Hematopoietic multipotent progenitor cell treated with erythropoietin and hydrocortisone succinate and interleukin-3 and kit ligand, for 15 days (in vitro differentiated cells): ENCODE measurements around the gene STK32C.
A peak's percentile ranks its signal among the peaks of the same experiment; 100 is the strongest.

Experiments used
- DNase-seq: peaks from one replicate; pipeline ENCODE4 v3.0.0-alpha.2; 2015; ENCODE audit warnings: low spot score

STK32C gene

DNA sequence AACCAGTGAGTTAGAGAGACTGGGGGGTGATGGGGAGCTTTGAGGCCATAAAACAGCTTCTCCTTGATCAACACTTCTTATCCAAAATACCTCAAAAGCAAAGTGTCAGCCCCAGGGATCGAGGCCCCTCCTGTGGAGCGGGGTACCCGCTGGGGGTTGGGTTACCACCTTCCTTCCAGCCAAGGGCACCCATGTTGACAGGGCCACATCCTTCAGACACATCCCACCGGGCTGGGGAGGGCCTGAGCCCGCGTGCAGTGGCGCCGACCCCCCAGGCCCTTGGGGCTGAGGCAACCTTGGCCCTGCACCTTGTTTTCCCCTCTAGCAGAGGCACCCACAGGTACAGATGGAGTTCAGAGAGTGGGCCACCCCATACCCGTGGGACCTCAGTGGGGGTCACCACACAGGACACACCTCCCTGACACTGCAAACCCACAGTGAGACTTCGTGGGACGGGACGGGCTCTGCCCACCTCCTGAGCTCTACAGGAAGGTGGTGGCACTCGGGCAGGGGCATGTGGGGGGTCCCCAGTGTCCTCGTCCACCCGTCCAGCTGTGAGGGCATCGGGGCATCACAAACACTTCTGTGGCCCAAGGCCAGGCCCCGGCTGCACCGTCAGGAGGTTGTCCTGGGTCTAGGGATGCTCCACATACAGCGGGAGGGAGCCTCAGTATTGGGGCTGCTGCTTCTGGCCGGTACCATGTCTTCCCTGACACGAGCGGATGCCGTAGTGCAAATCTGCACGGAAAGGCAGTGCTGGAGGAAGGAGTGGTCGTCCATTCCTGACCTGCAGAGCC is 110.3 kb downstream of the STK32C start:
- no peak for DNase-seq

DNA sequence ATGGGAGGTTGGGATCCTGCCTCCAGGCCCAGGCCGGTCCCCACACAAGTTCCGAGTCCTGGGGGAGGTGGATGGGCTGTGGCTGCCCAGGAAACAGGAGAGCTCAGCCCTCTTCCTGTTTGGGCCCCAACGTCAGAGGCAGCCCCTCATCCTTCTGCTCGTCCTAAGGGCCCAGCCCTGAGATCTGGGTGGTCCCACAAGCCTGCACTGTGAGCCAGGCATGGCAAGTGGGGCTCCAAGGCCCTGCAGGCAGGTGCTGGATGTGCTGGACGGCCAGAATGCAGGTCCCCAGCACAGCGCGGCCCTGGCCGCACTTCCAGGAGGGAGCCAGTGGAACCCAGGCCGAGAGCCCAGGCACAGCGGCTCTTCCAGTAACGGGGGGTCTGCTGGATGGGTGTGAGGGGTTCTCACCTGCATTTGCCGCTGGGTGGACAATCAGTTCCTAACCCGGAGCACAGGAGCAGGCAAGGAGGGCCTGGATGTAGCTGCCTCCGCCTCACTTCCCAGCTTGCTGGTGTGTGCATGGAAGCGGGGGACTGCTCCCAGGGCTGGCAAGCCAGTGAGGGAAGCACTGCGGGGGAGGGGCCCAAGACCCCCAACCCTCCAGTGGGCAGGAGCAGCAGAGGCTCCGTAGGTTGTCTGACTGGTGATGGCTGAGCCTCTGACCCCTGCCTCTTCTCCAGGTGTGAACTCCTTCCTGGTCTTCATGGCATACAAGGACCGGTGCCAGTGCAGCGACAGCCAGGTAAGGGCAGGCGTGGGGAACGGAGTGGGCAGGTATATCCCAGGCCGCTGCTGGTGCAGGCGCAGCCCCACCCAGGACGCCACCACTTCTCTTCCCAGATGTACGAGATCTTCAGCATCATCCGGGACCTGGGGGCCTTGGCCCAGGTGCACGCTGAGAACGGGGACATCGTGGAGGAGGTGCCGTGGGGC is 111.3 kb downstream of the STK32C start:
- no peak for DNase-seq

DNA sequence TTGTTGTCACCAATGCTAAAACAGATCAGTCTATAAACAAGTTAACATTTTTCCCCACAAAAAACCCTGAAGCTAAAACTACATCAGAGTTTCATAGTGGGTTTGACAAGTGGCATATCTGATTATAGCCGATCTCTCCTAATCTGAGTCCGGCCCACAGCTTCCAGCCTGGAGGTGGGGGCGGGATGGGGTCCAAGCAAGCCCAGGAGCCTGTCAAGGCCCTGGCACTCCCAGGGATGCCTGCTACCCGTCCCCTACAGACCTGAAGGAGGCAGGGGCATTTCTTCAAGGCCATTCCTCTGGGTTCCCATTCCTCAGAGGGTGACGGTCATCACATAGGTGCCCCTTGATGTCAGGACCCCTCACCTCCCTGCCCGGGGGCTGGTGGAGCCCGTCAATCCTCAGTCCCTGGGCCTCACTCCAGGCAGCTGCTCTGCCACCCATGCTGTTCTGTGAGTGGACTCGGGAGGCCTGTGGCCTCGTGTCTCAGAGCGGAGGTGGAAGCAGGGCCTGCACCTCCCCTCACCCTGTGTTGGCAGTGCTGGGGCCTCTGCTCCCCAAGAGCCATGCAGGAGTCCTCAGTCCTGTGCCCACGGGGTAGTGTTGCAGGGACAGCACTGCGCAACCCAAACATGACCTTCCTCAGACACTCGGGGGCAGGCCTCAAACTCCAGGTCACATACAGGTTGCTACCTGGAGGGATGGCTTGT is 112.2 kb downstream of the STK32C start:
- DNase-seq: no peak

DNA sequence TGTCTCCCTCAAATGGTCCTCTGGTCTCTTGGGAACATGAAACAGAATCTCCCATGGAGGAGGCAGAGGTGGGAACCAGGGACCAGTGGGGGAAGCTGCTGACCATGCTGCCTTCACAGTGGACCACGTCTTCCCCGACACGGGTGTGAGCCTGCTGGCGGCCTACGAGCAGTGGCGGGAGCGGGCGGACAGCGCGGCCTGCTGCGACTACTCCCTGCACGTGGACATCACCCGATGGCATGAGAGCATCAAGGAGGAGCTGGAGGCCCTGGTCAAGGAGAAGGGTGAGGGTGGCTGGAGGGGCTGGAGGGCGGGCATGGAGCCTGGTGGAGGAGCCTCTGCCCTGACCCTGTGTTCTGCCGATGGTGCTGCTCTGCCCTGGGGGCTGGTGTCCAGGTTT is 113.0 kb downstream of the STK32C start:
- no peak for DNase-seq

DNA sequence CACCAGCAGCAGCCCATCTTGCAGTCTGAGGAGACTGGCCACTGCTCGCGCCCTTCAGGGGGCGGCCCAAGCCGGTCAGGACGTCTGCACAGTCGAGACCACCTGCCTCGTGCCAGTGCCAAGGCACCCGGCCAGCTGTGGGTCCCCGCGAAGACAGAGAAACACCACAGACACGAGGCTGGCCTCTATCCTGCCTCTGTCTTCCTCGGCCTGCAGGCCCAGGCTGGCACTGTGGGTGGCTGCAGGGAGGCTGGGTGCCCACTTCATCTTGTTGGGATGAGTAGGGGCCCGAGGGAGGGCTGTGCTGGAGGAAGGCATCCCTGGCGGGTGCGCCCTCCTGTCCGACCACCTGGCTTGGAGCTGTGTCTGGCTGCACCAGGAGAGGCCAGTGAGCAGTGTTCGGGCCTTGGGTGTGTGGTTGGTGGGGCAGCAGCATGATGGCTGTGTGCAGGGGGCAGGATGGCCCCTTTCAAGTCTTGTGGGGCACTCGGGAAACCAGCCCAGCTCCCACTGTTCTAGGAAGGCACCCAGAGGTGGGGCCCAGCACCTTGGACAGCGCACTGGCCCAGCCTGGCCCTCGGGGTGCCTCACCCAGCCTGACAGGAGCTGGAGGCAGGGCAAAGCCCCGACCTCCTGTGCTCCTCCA is 113.7 kb downstream of the STK32C start:
- DNase-seq: no peak

DNA sequence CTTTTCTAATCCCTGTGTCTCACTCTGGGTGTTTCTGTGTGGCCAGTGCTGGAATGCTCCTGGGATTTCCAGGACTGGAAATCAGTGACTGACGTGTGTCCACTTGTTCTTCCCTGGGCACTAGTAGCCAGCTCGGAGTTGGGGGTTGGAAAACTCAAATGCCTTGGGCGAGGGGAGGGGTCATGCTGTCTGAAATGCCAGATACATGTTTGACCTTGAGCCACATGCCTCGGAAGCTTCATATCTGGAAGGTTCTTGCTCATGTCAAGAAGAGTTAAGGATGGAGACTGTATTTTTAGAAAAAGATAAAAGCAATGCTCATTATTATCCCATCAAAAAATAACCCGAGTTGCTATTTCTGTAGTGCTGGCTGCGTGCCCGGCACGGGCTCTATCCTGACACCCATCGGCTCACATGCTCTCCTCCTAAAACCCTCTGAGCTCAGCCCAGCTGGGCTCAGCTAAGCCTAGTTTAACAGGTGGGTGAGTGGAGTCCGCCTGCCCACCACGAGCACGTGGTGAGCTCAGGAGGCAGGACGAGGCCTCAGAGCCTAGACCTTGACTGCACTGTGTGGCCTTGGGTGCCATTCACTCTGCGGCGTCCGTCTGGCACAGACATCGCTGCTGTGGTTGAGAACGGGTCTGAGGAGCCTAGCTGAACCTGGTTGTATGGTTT is 114.6 kb downstream of the STK32C start:
- no peak for DNase-seq

DNA sequence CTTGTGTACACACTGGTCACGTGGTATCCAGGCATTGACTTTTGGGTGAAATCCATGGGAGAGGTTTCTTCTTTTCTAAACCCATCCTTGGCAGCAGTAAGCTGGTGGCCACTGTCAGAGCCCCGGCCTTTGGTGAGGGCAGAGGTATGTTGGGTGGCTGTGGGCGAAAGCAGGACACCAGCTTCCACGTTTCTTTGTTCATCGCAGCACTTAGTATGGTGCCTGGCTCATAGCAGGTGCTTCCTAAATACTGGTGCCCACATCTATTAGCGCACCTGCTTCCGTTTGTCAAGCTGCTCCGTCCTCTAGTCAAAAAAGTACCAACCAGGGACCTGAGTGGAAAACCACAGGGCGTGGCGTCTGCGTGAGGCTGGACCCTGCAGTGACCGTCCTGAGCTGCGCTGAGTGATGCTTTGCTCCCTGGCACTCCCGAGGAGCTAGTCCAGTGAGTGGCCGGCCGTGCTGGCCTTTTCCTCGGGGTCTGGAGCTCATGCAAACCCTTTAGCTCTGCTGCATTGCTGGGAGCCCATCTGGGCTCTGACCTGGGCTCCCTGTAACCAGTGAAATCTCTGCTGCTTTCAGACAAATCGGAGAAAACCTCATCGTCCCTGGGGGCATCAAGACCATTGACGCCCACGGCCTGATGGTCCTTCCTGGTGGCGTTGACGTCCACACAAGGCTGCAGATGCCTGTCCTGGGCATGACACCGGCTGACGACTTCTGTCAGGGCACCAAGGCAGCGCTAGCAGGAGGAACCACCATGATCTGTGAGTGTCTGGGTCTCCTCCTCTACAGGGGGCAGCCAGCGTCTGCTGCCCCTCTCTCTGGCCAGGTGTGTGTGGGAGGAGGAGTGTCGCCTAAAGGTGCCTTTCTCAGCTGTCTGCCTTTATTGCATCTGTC is 115.4 kb downstream of the STK32C start:
- no peak for DNase-seq

DNA sequence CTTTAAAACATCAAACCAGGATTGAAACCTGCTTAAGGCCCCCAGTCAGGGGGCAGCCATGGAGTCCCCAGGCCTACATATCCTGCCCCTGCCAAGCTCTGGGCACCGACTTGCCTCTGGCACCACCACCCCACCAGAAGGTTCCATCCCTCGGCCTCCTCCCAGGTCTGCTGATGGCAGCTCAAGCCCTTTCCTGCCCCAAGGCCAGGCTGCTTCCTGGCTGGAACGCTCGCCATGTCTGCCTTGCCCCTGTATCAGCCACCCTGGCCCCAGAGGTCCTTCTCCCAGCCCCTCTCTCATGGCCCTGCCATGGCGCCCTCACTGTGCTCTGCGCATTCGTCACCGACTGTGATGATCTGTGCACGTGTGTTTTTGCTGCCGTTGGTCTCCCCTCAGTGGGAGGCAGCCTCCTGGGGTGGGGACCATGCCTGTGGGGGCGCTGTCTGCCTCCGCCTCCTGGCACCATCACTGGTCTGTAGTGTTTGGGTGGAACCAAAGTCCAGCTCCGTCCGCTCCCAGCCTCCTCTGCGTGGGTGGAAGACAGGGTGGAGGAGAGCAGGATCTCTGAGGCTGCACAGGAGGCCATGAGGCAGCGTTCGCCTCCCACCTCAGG is 117.8 kb downstream of the STK32C start:
- no peak for DNase-seq

DNA sequence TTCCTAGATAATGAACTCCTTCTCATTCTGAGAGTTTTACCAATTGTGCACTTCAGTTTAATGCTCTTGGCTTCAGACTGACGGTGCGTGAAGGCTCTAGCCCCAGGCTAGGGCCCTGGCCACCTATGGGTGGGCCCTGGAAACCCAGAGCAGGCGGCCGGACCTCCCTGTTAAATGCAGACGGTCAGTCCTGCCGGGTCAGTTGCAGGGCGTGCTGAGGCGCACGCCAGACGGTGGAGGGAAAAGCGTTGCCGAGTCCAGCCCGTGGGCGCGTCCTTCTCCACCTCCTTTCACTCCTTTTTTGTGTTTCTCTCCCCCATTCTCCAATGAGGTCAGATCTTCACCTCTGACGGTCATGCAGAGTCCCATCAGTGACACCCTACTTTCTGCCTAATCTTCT is 118.7 kb downstream of the STK32C start:
- DNase-seq: no peak

DNA sequence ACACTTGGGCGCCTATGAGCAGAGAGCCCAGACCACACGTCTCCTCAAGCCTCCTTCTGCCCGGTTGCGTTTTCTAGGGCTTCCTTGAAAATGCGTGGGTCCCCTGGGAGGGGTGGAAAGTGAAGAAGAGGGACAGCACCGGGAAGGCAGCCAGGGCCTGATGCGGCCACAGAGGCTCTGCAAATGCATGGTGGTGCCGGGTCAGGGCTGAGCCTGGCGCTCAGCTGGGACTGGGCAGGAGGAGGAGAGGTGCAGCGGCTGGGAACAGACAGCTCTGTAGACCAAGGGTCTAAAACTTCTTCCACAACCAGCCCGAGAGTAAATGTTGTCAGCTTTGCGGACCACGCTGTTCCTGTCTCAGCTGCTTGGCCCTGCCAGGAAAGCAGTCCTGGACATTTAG is 119.4 kb downstream of the STK32C start:
- no peak for DNase-seq

DNA sequence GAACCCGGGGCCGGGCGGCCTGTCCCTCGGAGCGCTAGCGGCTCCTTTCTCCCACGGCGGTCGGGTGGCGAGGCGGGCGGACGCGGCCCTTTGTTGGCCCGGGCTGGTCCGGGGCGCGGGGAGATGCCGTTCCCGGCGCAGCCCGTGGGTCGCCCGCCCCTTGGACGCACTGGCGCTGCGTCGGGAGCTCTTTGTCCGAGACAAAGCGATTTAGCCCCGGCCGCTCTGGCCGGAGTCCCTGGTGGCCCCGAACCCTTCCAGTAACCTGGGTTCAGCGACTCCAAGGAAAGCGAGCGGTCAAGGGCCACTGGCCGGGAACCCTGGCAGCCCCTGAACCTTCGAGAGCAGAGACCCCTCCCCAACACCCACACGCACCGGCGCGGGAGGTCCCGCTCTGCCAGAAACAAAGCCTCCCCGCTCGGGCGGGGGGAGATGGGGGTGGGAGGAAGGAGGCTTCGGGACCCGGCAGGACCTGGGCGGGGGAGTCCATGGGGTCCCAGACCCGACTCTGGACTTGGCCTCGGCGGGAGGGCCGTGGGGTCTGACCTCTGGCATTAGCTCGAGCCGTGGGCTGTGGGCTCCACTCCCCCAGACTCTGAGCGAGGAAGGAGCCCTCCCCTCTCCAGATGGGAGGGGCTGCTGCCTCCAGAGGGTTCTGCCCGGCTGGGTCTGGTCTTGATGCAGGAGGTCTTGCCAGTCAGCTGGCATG is 120.2 kb downstream of the STK32C start:
- no peak for DNase-seq

DNA sequence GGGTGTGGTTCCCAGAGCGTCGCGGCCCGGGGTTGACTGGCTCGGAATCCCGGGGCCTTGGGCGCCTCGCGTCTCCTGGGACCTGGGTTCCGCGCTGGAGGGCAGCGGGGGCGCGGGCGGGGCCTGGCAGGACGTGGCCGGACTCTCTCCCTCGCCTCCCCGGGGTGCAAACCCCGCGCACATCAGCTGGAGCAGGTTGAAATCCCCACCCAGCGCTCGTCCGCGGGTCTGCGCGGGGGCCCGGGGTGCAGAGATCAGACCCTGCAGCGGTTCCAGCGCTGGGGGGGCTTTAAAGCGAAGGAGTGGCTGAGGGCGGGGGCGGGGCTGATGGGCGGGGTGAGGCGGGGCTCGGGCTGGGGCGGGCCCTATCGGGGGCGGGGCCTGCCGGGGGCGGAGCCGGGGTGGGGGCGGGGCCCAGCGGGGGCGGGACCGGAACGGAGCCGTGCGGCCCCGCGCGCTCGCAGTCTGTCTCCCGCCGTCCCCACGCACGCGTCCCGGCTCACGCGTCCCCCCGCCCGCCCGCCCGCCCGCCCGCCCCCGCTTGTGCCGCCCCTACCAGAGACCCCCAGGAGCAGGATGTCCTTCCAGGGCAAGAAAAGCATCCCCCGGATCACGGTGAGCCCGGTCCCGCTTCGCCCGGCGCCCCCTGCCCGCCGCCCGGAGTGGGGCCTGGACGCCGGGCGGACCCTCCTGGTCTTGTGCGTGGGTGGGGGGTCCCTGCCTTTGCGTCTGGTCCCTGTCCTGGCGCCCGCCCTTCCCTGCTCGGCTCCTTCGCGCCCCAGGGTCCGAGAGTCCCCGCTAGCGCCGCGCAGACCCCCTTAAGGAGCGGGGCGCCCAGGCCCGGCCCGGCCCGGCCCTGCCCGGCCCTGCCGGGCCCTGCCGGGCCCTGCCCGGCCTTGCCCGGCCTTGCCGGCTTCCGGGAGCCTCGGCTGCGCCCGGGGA is 121.0 kb downstream of the STK32C start, which contains the start of gene DPYSL4:
DPYSL4 (plus strand) TSS at position 461 of the 942 bp plus-strand sequence; CDS start at position 577, 116 bp downstream.
- DNase-seq: peak; percentile 4

DNA sequence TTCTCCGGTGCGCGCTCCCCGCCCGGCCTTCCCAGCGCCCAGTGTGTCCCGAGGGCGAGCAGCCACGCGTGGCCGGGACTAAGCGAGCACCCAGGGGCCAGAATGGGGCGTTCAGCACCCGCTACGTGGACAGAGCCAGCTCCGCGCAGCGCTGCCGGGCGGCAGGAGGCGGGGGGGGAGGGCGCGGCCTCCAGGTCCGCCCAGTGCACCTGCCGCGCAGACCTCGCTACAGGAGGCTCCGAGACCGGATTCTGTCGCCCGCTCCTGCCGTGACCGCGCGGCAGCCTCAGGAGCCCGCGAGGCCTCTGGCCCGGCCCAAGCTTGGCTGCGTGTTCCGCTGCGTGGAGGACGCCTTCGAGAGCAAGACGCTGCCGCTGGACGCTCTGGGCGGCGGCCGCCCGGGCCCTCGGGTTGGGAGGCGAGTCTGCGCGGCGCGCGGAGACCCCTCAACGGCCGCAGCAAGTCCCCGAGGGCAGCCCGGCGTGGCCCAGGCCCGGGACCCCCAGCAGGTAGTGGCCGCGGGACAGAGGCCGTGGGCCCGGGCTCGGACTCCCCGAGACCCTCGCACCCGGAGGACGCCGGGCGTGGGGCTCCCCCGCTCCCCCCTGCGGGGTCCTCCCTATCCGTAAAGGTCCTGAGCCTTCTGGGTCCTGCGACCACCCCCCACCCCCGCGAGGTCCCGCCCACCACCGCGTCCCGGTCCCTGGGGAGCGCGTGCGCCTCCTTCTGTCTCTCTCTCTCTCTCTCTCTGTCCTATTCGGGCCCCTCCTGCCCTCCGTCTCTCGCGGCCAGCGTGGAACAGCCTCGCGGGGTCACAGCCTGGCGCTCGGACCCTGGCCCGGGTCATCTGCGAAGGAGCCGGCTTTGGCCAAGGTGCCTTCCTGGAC is 121.9 kb downstream of the STK32C start:
- no peak for DNase-seq

DNA sequence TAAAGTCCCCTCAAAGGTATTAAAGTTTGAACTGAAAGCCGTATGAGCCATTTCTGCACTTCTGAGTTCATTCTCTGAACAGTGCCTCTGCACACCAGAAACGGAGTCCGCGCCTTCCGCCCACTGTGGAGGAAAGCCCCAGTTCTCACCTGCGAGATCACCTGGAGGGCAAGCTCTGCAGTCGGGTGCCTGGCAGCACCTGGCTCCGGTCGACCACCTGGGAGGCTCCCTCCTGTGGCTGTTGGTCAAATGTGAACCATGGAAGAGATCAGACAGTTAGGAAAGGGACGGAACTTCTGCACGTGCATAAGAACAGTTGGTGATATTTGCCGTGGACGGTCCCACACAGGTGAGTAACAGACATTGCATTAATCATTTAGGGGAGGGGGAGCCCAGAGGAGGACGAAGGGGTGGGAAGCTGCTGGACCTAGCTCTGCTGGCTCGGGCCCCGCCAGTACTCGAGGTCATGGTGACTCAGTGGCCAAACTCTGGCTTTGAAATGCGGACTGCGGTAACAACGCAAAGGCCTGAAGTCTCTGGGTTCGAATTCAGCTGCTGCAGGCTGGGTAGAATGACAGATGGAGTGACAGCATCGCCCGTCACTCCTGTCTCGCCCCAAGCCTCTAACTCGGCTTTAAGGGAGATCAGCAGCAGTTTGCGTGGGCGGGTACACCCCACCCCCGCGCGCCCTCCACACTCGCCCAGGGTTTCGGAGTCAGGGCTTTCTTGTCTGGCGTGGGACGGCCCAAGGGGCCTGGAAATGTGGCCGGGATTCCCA is 122.7 kb downstream of the STK32C start:
- DNase-seq: no peak

DNA sequence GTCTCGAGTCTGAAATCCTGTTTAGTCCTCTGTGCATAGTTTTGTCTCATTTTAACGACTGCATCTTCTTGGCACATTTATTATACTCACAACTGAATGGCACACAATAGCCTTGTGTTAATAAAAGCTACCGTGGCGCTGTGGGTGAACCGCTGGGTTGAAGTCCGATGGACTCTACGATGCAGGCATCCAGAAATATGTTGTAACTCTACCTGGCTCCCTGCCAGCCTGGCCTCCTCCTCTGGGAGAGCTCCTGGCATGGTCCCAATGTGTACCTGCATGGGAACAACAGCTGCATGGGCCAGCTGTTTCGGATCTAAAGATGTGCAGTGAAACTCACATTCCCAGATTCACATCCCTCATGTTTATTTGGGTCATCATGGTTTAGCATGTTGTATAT is 124.7 kb downstream of the STK32C start:
- DNase-seq: no peak

DNA sequence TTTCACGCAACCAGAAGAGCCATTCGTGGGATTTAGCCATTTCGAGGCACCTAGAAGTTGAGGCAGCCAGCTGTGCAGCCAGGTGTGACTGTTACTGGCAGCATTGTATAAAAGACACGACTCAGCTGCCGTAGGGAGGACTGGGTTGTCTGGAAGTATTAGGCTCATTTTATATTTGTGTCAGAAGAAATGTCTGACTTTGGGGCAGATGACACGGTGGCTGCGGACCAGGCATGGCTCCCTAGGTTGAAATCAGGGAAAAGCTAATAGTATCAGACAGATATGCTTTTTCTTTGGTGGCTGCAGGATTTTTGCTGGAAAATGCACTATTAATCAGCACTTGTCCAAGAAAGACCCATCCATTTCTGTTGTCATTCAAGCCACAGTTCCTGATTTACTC is 125.2 kb downstream of the STK32C start:
- no peak for DNase-seq
